Bladder microvascular endothelial cell (primary cell): ENCODE measurements around the gene ATP5PD. TPM values are rescaled to one million over a fixed set of nuclear protein-coding genes. Genes with fewer than 3 reads are reported as not detected.

Source experiments
- total RNA-seq: library from RNA; depleted of rRNA; stranded (reverse); fragments of >200 nt; gene quantifications from 2 replicates; pipeline ENCODE4 v1.2.3, GENCODE V29; 2014

Gene ATP5PD
- total RNA-seq = 143 and 176 TPM in 2 replicates

GRCh38 chr17:75046407-75047289, at the start of gene ATP5PD, which contains the start of gene KCTD2:
TSS of gene ATP5PD (minus strand) at chr17:75046969. CDS start at chr17:75042650, 4,319 bp downstream.
TSS of gene KCTD2 (plus strand) at chr17:75047225. CDS start at chr17:75047251, 26 bp downstream.

DNA sequence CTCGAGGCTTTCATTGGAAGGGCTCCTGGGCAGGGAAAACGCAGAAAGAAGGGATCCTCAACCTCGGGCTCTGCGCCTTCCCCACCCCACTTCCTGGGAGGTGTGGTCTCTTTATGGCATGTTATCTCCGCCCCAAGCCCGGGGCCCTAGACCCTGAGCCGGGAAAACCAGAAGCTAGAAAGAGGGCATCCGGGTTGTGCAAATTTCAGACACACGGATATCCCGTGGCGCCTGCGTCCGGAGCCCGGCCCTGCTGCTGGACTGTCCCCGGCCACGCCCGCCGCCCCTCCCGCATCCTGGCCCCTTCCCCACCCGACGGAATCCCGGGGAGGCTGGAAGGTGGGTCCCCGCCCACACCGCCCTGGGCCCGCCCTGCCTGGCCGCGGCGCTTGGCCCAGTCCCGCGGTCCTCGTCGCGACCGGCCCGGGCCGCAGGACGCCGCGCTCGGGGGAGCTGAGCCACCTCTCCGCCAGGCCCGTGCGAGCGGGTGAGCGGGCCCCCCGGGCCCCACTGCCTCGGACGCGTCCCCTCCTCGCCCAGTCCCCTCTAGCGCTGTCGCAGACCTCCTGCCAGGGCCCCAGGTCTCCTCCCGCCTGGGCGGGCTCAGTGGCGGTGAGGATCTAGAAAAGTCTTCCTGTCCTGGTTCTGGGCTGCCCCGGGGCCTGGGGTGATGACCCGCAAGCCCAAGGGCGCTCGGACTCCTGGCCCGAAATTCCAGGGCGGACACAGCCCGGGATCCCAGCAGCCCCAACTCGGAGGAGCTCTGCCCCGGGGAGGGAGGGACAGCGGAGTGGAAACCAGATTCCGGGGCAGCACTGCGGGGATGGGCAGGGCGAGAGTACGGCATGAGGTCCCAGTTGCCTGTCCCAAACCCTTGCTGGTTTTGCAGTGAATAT, 41.0 kb upstream of the ATP5PD start, which contains the start of gene SLC16A5:
SLC16A5 (plus strand) TSS at position 397 of the 896 bp plus-strand sequence. CDS start 5,683 bp downstream, outside the sequence.

GRCh38 chr17:75012346-75013091, 34.2 kb downstream of the ATP5PD start, which contains the start of gene MRPL58:
TSS of gene MRPL58 (plus strand) at chr17:75012670. CDS start at chr17:75012687, 17 bp downstream.

Other genes starting within 250 kb of the ATP5PD start
- under 0.01 and 0.06 TPM in 2 replicates for gene GRIN2C, start 187.1 kb downstream of the ATP5PD start, total RNA-seq
- 40.8 and 49.1 TPM in 2 replicates for gene FDXR, start 174.0 kb downstream of the ATP5PD start, total RNA-seq
- not detected in 2 replicates for gene FADS6, start 153.3 kb downstream of the ATP5PD start, total RNA-seq
- gene USH1G, start 123.7 kb downstream of the ATP5PD start, total RNA-seq = 0.16 TPM in 1 of 2 replicates, not detected in the other
- gene OTOP2, start 122.7 kb downstream of the ATP5PD start, total RNA-seq = not detected in 2 replicates
- gene OTOP3, start 111.1 kb downstream of the ATP5PD start, total RNA-seq = not detected in 2 replicates
- 19.3 and 36.4 TPM in 2 replicates for gene HID1, start 74.2 kb downstream of the ATP5PD start, total RNA-seq
- gene CDR2L, start 59.3 kb downstream of the ATP5PD start, total RNA-seq = 13.0 and 17.1 TPM in 2 replicates
- 22.9 and 28.3 TPM in 2 replicates for gene MRPL58, start 34.3 kb downstream of the ATP5PD start, total RNA-seq
- 11.2 and 15.0 TPM in 2 replicates for gene KCTD2, start 256 bp upstream of the ATP5PD start, total RNA-seq
- 5.3 and 8.2 TPM in 2 replicates for gene SLC16A5, start 41.0 kb upstream of the ATP5PD start, total RNA-seq
- gene ARMC7, start 63.0 kb upstream of the ATP5PD start, total RNA-seq = 2.6 and 5.1 TPM in 2 replicates
- 19.1 and 22.3 TPM in 2 replicates for gene NT5C, start 84.8 kb upstream of the ATP5PD start, total RNA-seq
- gene JPT1, start 107.5 kb upstream of the ATP5PD start, total RNA-seq = 93.8 and 113 TPM in 2 replicates
- 85.2 and 164 TPM in 2 replicates for gene SUMO2, start 136.0 kb upstream of the ATP5PD start, total RNA-seq
- gene NUP85, start 158.7 kb upstream of the ATP5PD start, total RNA-seq = 41.9 and 43.4 TPM in 2 replicates
- 8.1 and 24.9 TPM in 2 replicates for gene GGA3, start 214.6 kb upstream of the ATP5PD start, total RNA-seq
- gene MRPS7, start 214.9 kb upstream of the ATP5PD start, total RNA-seq = 61.0 and 64.3 TPM in 2 replicates
- 10.1 and 10.8 TPM in 2 replicates for gene MIF4GD, start 224.3 kb upstream of the ATP5PD start, total RNA-seq
- gene SLC25A19, start 242.5 kb upstream of the ATP5PD start, total RNA-seq = 6.6 and 9.8 TPM in 2 replicates